HG03108 (cell line): ENCODE data around the gene PLIN4.

Experiments used
- ATAC-seq: cut with Tn5 transposase; IDR thresholded peaks from one replicate; pipeline ENCODE4 v1.9.1; 2021; ENCODE audit warnings: moderate library complexity; ENCODE audit not compliant: unreplicated experiment

PLIN4 gene

DNA sequence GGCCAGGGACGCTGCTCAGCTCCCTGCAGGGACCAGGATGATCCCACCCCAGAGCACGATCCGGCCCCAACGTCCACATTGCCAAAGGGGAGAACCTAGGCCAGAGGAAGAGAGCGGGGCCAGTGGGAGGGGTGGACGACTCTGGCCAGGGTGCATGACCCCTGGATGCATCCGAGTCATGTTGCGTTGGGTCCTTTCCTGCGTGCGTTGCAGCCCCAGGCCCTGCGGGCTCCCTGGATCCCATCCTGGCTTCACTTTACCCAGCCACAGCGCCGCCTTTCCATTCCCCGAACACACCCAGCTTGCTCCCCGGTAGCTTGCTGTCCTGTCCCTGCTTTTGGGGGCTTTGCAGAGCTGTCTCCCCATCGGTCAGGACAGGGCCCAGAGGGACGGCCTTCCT, 10.5 kb downstream of the PLIN4 start:
- no peak for ATAC-seq

GRCh38 chr19:4507150-4507452, 11.2 kb downstream of the PLIN4 start:
- ATAC-seq, result no peak

GRCh38 chr19:4506449-4507149, 11.7 kb downstream of the PLIN4 start:
- no peak for ATAC-seq

DNA sequence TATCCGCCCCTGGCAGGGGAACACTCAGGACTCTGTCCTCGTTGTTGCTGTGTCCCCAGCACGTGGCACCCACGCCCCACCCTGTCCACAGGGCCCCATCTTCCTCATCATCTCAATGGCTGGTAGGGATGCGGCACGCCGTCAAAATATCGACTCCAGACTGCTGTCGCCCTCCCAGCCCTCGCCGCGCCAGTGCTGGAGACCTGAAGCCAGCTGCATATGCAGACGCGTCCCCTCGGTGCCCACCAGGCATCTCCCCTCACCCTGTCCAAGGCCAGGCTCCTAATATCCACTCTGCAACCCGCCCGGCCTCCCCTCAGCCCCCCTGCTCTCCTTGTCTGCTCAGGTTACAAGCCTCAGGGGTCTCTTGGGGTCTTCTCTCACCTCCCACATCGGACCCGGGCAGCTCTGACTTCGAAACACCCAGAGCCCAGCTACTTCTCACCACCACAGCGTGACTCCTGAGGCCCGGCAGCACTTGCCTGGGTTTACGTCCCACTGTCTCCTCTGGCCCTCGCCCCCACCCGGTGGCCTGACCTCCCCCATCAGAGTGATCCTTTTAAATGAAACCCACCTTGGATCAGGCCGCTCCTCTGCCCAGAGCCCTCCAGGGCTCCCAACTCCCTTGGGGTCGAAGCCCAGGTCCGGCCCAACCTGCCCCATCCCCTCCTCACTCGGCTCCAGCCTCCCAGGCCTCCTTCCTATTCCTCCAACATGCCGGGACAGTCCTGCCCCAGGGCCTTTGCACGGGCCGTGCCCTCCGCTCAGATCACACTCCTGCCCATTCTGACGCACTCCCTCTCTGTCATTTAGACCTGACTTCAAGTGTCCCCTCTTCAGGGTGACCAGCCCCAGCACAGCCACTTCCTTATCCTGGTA, 12.5 kb downstream of the PLIN4 start:
- no peak for ATAC-seq

GRCh38 chr19:4504891-4505569, 13.3 kb downstream of the PLIN4 start:
- no peak for ATAC-seq

DNA sequence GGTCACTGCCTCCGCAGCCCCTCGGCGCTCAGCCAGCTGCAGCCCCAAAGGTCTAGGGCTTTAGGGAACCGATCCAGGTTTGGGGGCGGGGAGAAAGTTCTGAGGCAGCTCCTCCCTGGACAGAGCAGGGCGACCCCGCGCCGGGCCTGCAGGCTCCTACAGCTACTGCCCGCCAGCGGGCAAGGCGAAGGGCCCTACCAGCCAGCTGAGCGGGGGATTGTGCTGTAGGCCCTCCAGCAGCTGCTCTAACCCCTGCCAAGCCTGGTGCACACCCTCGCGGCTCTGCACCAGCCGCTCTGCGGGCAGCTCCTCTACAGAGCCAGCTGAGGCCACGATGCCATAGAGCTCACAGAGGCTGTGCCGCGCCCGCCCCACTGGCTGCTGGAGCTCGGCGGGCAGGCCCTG, 14.0 kb downstream of the PLIN4 start:
- no peak for ATAC-seq

DNA sequence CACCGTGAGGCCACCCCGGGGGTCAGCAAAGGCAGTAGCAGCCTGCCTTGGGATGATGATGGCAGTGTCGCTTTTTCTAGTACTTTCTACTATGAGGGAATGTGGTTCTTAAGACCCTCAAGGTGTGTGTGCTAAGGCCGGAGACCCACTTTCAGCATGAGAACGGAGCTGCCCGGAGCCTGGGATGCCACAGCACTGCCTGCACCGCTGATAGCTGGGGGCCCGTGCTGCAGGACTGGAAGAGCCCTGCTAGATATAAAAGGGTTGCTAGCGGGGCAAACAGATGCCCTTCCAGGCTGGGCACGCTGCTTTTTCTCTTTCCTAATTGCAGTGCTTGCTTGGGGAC, 14.5 kb downstream of the PLIN4 start:
- no peak for ATAC-seq

- no peak for ATAC-seq
Measured at GRCh38 chr19:4503132-4503824, 15.0 kb downstream of the PLIN4 start.

DNA sequence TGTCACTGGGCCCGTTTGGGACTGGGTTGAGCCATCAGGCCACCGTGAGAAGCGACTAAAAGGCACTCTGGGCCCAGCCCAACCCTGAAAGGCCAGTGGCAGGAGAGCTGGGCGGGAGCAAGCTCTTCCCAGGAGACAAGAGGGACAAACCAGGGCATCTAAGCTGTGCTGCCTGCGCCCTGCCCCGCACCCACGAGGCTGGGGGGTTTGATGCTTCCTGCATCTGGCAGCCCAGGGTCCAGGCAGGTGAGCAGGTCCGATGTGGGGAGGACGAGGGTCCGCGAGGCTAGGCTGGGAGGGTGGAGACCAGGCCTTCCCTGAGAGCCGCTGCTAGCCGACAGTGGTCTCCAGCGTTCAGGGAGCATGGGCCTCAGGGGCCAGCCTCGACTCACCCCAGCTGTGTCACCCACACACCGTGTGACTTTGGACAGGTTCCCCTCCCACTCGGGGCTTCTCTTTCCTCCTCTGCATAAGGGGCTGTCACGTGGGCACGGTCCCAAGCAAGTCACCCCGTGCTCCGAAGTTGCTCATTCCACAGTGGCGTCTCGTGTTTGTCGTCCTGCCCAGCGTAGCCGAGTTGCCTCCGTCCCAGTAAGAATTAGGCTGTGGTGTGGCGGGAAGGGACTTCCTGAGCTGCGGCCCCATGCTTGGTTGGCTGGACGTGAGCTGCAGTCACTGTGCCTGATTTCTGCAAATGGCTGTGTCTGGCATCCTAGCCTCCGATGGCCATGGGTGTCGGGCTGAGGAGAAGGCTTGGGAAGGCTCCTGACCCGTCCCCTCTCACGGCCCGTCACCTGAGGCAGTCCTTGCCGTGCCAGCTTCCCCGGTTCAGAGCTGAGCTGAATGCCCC, 15.8 kb downstream of the PLIN4 start:
- ATAC-seq, result no peak

DNA sequence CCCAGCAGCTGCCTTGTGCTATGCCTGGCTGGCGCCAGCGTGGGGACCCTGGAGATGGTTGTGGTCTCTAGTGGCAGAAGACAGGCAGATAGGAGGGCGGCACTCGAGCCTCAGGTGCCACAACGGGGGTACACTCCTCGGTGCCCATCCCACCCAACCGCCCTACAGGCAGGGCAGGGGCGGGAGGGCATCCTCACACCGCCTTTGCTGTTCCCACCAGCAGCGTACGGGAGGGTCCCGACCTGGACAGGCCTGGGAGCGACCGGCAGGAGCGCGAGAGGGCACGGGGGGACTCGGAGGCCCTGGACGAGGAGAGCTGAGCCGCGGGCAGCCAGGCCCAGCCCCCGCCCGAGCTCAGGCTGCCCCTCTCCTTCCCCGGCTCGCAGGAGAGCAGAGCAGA, 16.6 kb downstream of the PLIN4 start:
- ATAC-seq, result no peak

GRCh38 chr19:4500841-4501591, 17.3 kb downstream of the PLIN4 start:
- ATAC-seq, result no peak

GRCh38 chr19:4499855-4500254, 18.4 kb downstream of the PLIN4 start:
- ATAC-seq, result no peak

GRCh38 chr19:4499318-4499717, 19.0 kb downstream of the PLIN4 start:
- no peak for ATAC-seq

- no peak for ATAC-seq
Measured at GRCh38 chr19:4498694-4499093, 19.6 kb downstream of the PLIN4 start.

DNA sequence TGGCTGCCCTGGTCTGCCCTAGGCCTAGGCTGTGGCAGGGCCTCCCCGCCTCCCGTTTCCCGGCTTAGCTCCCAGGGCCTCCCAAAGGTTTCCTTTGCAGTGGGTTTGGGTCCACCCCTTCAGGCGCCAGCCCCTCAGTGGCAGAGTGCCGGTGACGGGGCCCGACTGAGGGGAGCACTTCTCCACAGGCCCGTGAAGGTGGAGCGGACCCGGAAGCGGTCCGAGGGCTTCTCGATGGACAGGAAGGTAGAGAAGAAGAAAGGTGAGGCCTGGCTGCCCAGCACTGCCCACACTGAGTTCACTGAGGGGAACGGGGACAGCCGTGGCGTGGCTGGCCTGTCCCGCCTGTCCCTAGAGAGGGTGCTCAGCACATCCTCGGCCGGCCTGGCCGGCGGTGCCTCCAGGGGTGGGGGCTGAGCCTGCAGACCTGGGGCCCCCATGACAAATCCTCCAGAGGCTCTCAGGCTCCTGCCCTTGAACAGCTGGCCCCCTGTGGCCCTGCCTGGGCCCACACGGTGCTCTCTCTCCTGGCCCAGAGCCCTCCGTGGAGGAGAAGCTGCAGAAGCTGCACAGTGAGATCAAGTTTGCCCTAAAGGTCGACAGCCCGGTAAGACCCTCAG, 20.4 kb downstream of the PLIN4 start:
- ATAC-seq, result no peak

DNA sequence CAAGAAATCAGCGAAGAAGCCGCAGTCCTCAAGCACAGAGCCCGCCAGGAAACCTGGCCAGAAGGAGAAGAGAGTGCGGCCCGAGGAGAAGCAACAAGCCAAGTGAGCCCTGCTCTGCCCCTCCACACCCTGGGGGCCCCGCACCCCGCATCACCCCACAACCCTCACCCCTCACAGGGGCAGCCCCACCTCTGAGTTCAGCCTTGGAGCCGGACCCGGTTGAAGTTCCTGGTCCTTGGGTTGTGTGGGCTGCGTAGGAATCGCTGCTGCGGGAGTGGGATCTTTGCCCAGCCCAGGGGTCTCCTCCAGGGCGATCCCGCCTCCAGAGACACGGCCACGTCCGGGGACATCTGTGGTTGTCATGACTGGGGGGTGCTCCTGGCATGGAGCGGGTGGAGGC, 22.0 kb downstream of the PLIN4 start:
- ATAC-seq, result no peak

DNA sequence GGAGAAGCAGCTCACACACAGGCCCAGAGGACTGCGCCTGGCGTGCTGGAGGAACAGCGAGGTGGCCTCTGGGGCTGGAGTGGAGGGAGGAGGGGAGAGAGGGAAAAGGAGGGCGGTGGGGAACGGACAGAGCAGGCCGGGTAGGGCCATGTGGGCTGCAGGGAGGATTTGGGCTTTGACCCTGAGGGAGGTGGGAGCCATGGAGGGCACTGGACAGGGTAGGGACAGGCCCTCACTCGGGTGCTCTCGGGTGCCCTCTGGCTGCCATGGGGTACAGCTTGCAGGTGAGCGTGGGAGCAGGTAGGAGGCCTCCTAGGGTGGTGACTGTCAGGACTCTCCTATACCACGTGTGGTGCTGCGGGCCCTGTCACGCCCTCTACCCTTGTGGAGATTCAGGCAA, 22.8 kb downstream of the PLIN4 start:
- no peak for ATAC-seq

- ATAC-seq, result no peak
Measured at GRCh38 chr19:4494691-4495064, 23.6 kb downstream of the PLIN4 start.

DNA sequence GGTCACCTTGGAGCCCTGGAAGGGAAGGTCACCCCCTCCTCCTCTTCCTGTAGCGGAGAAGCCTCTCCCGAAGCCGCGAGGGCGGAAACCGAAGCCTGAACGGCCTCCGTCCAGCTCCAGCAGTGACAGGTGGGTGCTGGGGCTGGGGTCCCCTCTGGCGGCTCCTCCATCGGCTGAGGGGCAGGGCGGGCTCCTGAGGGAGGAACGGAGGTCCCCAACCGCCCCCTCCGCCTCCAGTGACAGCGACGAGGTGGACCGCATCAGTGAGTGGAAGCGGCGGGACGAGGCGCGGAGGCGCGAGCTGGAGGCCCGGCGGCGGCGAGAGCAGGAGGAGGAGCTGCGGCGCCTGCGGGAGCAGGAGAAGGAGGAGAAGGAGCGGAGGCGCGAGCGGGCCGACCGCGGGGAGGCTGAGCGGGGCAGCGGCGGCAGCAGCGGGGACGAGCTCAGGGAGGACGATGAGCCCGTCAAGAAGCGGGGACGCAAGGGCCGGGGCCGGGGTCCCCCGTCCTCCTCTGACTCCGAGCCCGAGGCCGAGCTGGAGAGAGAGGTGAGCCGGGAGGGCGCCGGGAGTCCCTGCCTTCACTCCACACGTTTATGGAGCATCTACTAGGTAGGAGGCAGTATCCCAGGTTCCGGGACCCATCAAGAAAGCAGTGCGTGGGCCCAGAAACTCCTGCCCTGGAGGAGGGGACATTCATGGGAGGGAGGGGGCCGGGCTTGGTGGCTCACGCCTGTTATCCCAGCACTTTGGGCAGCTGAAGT, 24.2 kb downstream of the PLIN4 start:
- no peak for ATAC-seq
